Glutamatergic neuron (in vitro differentiated cells): Measurements from ENCODE around the gene NR1H3. TPM values are rescaled to one million over a fixed set of nuclear protein-coding genes. Genes with fewer than 3 reads are reported as not detected.

ENCODE experiments used
- DNase-seq: peaks from one replicate; pipeline ENCODE4 v3.0.0; 2022
- H3K27ac Mint-ChIP-seq: one replicate; pipeline ENCODE4 v1.8.0; 2020; ENCODE audit warnings: mild to moderate bottlenecking, mixed read lengths, inconsistent platforms; ENCODE audit not compliant: unreplicated experiment
- H3K27me3 Mint-ChIP-seq: one replicate; pipeline ENCODE4 v1.8.0; 2020; ENCODE audit warnings: mild to moderate bottlenecking, moderate library complexity, mixed read lengths, inconsistent platforms; ENCODE audit not compliant: unreplicated experiment
- H3K36me3 Mint-ChIP-seq: one replicate; pipeline ENCODE4 v1.8.0; 2020; ENCODE audit warnings: mild to moderate bottlenecking, mixed read lengths, inconsistent platforms; ENCODE audit not compliant: unreplicated experiment
- H3K4me1 Mint-ChIP-seq: one replicate; pipeline ENCODE4 v1.8.0; 2020; ENCODE audit warnings: mild to moderate bottlenecking, low read depth, mixed read lengths, inconsistent platforms; ENCODE audit not compliant: unreplicated experiment
- H3K4me3 Mint-ChIP-seq: one replicate; pipeline ENCODE4 v1.8.0; 2020; ENCODE audit warnings: mild to moderate bottlenecking, mixed read lengths, inconsistent platforms; ENCODE audit not compliant: unreplicated experiment
- H3K9me3 Mint-ChIP-seq: one replicate; pipeline ENCODE4 v1.8.0; 2020; ENCODE audit warnings: mild to moderate bottlenecking, moderate library complexity, mixed read lengths, inconsistent platforms; ENCODE audit not compliant: unreplicated experiment
- total RNA-seq: library from RNA; stranded (reverse); fragmentation: NEBNext Ultra II Directional; extraction: Animal tissue kit (Norgen Biotek cat#: 25700); gene quantifications from one replicate; pipeline ENCODE4 v1.2.1, GENCODE V29; 2021; ENCODE audit not compliant: unreplicated experiment
- TF ChIP-seq, protein P1 (sequence below): fragments of 200-600 bp; sonication (generic); IDR thresholded peaks from one replicate; pipeline ENCODE4 v1.5.0; 2021; ENCODE audit not compliant: partially characterized antibody, unreplicated experiment

Gene NR1H3
- total RNA-seq, 1 donor from 2014 or later = 10.5 TPM

DNA sequence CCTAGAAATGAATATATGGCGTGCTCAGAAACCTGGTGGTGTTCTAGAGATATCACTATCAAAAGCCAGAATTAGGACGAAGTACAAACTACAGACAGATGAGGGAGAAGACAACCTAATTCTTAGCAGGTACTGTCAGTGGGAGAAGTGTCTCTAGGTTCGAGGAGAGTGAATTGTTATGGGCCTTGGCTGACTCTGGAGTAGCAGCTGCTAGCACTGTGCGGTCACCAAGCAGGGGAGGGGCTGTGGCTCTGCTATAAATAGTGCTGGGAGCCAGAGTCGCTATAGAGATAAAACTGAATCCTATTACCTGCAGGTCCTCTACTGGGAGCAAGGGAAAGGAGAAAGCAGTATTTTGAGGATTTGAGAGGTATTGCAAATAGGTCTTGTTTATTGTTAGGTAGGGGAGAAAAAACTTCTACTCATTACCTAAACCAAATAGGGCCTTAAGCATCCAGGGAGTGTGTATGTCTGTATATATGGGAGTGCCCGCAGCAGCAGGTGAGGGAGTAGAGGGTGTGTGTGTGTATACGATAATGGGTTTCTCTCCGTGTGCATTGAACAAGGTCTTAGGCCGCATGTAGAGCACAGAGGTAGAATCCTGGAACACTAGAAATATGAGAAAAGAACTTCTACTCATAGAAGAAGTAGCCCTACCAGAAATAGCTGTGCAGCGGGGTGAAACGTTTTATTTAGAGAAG, 14.3 kb downstream of the NR1H3 start:
- Mint-ChIP-seq H3K27ac (peak overlapping the region; percentile 85), H3K36me3 (no peaks in the 10 kb centered on the region)
- peak; percentile 38 for DNase-seq

DNA sequence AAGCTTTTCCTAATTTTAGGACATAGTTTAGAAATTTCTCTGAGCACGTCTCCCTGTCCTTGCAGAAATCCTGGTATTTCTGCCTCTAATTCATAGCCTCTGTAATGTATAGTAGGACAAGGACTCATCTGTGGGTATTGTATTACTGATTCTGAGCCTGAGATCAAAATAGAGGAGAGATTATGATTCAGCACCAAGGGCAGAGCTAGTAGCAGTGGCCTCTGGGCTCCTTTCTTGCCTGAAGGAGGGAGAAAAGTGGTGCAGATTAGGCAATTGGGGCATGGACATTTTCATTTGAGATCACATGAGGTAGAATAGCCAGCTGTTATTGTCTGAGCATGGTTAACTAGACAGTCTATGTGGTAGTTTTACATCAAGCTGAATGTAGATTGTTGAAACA, 14.9 kb downstream of the NR1H3 start:
- Mint-ChIP-seq H3K36me3 (no peaks in the 10 kb centered on the region), H3K4me3 (peak overlapping the region; percentile 91), H3K27ac (peak overlapping the region; percentile 40), H3K4me1 (peaks cover 35% of the 10 kb centered on the region), H3K9me3 (peaks cover 10% of the 10 kb centered on the region), H3K27me3 (peaks cover 12% of the 10 kb centered on the region)
- no peak for DNase-seq
- TF ChIP-seq, protein P1, sequence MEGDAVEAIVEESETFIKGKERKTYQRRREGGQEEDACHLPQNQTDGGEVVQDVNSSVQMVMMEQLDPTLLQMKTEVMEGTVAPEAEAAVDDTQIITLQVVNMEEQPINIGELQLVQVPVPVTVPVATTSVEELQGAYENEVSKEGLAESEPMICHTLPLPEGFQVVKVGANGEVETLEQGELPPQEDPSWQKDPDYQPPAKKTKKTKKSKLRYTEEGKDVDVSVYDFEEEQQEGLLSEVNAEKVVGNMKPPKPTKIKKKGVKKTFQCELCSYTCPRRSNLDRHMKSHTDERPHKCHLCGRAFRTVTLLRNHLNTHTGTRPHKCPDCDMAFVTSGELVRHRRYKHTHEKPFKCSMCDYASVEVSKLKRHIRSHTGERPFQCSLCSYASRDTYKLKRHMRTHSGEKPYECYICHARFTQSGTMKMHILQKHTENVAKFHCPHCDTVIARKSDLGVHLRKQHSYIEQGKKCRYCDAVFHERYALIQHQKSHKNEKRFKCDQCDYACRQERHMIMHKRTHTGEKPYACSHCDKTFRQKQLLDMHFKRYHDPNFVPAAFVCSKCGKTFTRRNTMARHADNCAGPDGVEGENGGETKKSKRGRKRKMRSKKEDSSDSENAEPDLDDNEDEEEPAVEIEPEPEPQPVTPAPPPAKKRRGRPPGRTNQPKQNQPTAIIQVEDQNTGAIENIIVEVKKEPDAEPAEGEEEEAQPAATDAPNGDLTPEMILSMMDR = no peak

More for the DNA sequence above, 14.3 kb downstream of the NR1H3 start:
- peak overlapping the region; percentile 91 for H3K4me3 Mint-ChIP-seq
- peaks cover 12% of the 10 kb centered on the region for H3K27me3 Mint-ChIP-seq
- H3K9me3 Mint-ChIP-seq = peaks cover 10% of the 10 kb centered on the region
- TF ChIP-seq, protein P1 = no peak
- peaks cover 35% of the 10 kb centered on the region for H3K4me1 Mint-ChIP-seq

DNA sequence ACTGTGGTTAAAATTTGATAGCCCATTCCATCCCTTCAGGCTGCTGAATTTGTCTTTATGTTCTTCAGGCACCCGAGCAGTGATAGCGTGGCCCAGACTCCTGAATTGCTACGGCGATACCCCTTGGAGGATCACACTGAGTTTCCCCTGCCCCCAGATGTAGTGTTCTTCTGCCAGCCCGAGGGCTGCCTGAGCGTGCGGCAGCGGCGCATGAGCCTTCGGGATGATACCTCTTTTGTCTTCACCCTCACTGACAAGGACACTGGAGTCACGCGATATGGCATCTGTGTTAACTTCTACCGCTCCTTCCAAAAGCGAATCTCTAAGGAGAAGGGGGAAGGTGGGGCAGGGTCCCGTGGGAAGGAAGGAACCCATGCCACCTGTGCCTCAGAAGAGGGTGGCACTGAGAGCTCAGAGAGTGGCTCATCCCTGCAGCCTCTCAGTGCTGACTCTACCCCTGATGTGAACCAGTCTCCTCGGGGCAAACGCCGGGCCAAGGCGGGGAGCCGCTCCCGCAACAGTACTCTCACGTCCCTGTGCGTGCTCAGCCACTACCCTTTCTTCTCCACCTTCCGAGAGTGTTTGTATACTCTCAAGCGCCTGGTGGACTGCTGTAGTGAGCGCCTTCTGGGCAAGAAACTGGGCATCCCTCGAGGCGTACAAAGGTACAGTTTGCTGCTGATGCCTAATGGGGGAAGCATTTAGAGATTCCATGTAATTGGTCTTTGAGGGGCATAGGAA, 16.9 kb downstream of the NR1H3 start:
- H3K27me3 Mint-ChIP-seq = peaks cover 5% of the 10 kb centered on the region
- no peak overlapping the region for H3K27ac Mint-ChIP-seq
- peaks cover 2% of the 10 kb centered on the region for H3K9me3 Mint-ChIP-seq
- H3K4me1 Mint-ChIP-seq = peaks cover 23% of the 10 kb centered on the region
- H3K36me3 Mint-ChIP-seq = no peaks in the 10 kb centered on the region
- DNase-seq = no peak
- TF ChIP-seq, protein P1 = no peak
- no peak overlapping the region for H3K4me3 Mint-ChIP-seq

DNA sequence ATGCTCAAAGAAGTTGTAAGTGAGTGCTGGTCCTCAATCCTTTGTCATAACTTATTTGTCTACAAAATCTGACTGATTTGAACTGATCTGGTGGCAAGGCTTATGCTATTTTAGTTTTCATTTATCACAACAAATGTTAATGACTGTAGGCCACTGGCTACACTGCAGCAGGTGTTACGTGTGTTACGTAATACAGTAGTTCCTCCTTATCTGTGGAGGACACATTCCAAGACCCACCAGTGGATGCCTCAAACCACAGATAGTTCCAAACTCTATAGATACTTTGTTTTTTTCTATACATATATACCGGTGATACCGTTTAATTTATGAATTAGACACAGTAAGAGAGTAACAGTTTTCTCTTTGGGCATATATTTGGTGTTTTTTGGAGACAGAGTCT, 19.1 kb downstream of the NR1H3 start:
- Mint-ChIP-seq H3K4me1 (peaks cover 10% of the 10 kb centered on the region), H3K9me3 (no peaks in the 10 kb centered on the region), H3K27ac (no peak overlapping the region), H3K36me3 (peaks cover 4% of the 10 kb centered on the region), H3K27me3 (peaks cover 1% of the 10 kb centered on the region), H3K4me3 (no peak overlapping the region)
- TF ChIP-seq, protein P1 = no peak
- no peak for DNase-seq

DNA sequence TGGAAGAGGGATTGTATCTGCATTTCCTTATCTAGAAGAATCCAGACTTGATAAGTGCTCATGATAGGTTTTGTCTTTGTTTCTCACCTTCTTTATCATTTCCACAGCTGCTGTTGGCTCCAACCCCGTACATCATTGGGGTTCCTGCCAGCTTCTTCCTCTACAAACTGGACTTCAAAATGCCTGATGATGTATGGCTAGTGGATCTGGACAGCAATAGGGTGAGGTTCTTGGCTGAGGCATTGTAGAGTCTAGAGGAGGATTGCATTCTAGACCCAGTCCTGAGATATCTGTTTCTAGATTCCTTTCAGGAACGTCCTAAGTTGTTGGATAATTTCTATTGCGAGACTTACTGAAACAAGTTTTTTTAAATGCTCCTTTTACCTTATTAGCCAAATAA, 20.3 kb downstream of the NR1H3 start:
- H3K9me3 Mint-ChIP-seq = no peaks in the 10 kb centered on the region
- TF ChIP-seq, protein P1 = no peak
- DNase-seq = no peak
- H3K27me3 Mint-ChIP-seq = peaks cover 1% of the 10 kb centered on the region
- H3K4me3 Mint-ChIP-seq = no peak overlapping the region
- no peak overlapping the region for H3K27ac Mint-ChIP-seq
- H3K4me1 Mint-ChIP-seq = peaks cover under 1% of the 10 kb centered on the region
- peaks cover 4% of the 10 kb centered on the region for H3K36me3 Mint-ChIP-seq
